ENCODE measurements around the gene PIGZ.

The PIGZ gene

DNA sequence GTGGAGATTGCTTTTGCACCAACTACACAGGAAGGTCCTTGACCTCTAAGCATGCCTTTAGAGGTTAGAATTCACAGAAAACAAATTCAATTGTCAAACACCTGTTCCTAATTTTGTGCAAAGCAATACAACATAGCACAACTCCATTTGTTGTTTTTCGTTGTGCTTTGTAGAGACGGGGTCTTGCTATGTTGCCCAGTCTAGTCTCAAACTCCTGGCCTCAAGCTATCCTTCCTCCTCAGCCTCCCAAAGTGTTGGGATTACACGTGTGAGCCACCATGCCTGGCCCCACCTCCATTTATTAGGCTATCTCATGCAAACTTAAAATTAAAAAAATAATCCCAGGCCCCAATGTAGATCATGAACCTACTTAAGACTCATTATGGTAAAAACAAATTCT lies 32.3 kb downstream of the PIGZ start:
- H3K27ac ChIP-seq: no peak overlapping the region
- TF ChIP-seq ZFX (IDR thresholded peaks at IDR 0.05) (no peak), CTCF (conservative IDR thresholded peaks at IDR 0.05) (no peak)

- H3K27ac ChIP-seq: no peak overlapping the region
- TF ChIP-seq CTCF (conservative IDR thresholded peaks at IDR 0.05) (no peak), ZFX (IDR thresholded peaks at IDR 0.05) (no peak)
Measured at GRCh38 chr3:196932600-196932999, 36.0 kb downstream of the PIGZ start.

- H3K27ac ChIP-seq: no peak overlapping the region
- TF ChIP-seq CTCF (conservative IDR thresholded peaks at IDR 0.05) (no peak), ZFX (IDR thresholded peaks at IDR 0.05) (0 out of 2 replicates have a peak, but pooled peaks have one; percentile 22)
Measured at GRCh38 chr3:196931828-196932587, 36.6 kb downstream of the PIGZ start.

DNA sequence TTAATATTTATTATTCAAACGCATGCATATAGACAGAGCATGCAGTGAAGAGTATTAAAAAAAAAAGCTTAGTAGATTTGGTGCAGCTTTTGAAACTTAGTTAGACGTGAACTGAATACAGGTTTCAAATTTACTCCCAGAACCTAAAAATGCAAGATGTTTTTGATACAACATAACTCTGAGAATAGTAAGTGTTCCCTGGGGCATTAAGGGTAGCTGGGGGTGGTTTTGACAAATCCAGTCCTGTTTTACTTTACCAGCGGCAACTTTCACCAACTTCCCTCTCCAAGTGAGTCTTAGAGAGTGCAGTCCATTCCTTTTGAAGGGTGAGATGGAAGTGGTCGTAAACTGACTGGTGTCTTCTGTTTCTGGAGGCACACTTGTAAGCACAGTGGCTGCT lies 37.5 kb downstream of the PIGZ start:
- TF ChIP-seq CTCF (conservative IDR thresholded peaks at IDR 0.05): no peak
- TF ChIP-seq ZFX (IDR thresholded peaks at IDR 0.05): no peak
- no peak overlapping the region for H3K27ac ChIP-seq

DNA sequence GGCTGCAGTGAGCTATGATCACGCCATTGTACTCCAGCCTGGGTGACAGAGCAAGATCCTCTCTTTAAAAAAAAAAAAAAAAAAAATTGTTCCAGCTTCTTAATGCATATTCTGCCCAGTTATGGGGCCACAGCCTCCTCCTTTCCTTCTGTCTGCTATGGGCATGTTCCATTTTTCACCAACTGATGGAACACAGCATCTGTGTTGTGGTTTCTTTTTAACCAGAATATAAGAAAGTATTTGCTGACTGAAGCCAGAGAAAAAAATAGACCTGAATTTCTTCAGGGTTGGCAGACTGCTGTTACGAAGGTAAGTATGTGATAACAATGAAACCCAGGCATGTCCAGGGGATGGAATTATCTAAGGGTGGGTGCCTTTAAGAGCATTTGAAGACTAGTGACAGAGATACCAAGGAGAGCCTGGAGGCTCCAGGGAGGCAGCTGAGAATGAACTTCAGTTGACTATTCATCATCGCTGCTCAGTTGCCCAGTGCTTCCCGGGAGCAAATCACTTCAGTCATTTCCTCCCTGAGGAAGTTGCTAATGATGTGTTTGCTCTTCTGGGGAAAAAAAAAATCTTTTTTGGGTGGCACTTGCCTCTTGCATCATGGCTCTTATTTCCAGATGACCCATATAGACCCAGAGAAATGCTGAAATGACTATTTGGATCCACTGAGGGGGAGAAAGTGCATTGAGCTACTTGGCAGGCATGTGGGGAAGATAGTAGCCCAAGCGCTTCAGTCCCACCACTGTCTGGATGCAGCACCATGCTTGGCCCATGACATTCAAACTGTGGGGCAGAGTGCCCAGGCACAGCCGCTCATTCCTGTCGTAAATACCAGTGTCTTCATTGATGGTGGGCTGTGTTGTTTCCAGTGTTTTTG lies 40.8 kb downstream of the PIGZ start:
- H3K27ac ChIP-seq: no peak overlapping the region
- TF ChIP-seq ZFX (IDR thresholded peaks at IDR 0.05) (no peak), CTCF (conservative IDR thresholded peaks at IDR 0.05) (no peak)

DNA sequence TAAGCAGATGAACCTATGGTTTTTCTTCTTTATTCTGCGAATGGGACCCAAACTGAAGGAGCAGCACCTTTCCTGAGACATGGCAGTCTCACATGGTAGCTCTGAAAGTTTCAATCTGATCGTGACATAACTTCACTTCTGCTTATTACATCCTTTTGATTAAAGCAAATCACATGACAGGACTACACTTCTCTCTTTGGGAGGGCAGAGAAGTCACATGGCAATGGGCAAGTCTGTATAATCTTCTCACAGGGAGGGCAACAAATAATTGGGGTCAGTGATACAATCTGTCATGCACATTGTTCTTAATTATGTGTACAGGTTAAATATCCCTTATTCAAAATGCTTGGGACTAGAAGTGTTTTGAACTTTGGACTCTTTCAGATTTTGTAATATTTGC lies 47.9 kb downstream of the PIGZ start:
- no peak for TF ChIP-seq CTCF (conservative IDR thresholded peaks at IDR 0.05)
- TF ChIP-seq ZFX (IDR thresholded peaks at IDR 0.05): no peak

DNA sequence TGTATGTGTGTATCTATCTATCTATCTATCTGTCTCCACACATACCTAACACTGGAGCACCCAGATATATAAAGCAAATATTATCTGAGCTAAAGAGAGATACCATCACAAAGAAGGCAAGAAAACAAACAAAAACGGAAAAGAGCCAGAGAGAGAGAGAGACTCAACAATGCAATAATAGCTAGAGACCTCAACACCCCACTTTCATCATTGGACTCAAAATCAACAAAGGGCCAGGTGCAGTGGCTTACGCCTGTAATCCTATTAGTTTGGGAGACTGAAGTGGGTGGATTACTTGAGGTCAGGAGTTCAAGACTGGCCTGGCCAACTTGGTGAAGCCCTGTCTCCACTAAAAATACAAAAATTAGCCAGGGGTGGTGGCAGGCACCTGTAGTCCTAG lies 49.7 kb downstream of the PIGZ start:
- no peak for TF ChIP-seq CTCF (conservative IDR thresholded peaks at IDR 0.05)
- no peak for TF ChIP-seq ZFX (IDR thresholded peaks at IDR 0.05)
- no peak overlapping the region for H3K27ac ChIP-seq

More for the DNA sequence above, 47.9 kb downstream of the PIGZ start:
- H3K27ac ChIP-seq: no peak overlapping the region

Data from C4-2B (cell line).